NCI-H748 (cell line): ENCODE measurements around the gene NRIP1.

Experiments used
- DNase-seq: peaks from one replicate; lab custom pipeline; 2025; ENCODE audit not compliant: unreplicated experiment; lab: John Stamatoyannopoulos, UW

Gene NRIP1

DNA sequence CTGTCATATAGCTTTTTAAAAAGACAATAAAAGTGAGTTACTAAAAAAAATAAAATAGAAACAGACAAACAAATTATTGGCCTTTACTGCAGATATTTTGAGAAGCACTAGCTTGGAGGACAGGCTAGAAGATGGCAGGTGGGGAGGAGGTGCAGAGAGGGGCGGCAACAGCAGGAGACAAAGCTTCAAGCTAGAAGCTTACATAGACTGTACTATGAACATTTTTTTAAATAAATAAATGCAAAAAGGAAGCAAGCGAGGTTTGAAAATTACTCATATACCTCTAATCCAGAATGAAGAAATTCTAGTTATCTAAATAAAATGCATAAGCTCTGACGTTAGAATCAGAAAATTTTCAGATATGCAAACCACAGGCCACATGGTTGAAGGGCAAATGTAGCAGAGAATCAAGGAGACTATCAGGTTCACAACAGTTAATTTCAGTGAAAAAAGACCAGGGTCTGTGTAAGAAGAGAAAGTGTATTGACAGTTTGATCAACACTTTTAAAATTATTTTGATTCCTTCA, 54.9 kb downstream of the NRIP1 start:
- DNase-seq = no peak

DNA sequence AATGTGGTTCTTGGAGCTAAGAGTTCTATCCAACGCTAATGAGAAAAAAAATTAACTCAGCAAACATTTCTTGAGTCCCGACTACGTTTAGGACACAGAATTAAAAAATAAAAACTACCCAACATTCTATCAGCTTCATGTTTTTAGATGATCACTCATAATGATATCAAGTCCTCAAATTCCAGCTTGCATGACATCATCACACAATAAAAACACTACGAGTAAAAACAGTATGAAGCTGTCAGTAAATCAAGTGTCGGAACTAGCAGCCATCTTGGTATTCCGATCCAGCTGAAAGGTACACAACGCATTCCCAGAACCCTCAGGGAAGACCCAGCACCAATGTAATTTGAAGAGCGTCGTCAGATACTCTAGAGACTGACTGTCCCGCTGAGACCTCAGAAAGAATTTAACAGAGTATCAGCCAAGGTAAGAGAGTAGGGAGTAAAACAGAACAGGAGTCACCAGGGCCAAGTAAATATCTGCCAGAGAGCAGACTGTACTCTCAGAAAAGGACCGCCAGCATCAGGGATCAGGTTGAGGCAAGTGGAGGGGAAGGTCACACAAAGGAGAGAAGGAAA, 57.0 kb downstream of the NRIP1 start:
- no peak for DNase-seq

DNA sequence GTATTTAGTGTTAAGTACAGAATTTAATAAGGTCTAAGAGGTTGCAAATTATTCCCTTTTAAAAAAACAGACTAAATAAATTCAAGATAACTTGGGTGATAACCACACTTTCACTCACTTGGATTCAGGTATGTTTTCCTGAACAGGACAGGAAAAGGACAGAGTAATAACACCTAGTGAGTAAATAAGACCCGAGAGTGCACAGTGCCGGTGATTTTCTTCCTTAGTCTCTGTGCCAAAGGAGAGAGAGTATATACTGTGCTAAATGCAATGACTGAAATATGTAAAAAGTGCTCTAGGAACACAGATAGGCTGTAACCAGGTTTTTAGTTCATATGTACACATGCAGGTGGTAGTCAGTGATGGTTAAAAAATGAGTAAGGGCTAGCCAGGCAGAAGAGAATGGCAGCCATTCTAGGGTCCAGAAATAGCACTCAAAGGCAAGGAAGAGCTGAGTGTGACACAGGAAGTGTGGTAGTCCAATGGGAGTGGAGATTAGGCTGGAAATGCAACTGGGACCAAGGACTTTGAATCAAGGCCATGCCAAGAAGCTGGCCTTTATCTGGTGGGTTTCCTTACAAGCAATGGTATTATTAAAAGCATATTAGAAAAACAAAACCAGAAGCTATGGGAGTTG, 58.1 kb downstream of the NRIP1 start:
- peak; percentile 31 for DNase-seq

DNA sequence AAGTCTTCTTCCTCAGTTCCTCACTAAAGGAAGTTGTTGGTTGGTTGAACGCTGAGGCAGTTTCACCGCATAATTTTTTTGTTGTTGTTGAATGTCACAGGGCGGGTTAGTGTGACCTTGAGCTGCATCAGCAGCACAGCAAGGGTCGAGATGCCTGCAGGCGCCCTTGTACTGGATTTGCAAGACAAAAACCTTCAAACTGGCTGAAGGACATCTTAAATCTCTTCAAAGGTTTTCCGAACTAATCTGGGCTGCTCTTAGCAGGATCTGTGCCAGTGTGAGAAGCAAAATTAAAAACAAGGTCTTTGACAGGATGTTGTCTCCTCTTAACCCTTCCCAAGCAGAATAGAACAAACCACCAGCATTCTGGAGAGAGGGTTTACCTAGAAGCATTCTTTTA, 59.4 kb downstream of the NRIP1 start:
- DNase-seq = peak; percentile 62

DNA sequence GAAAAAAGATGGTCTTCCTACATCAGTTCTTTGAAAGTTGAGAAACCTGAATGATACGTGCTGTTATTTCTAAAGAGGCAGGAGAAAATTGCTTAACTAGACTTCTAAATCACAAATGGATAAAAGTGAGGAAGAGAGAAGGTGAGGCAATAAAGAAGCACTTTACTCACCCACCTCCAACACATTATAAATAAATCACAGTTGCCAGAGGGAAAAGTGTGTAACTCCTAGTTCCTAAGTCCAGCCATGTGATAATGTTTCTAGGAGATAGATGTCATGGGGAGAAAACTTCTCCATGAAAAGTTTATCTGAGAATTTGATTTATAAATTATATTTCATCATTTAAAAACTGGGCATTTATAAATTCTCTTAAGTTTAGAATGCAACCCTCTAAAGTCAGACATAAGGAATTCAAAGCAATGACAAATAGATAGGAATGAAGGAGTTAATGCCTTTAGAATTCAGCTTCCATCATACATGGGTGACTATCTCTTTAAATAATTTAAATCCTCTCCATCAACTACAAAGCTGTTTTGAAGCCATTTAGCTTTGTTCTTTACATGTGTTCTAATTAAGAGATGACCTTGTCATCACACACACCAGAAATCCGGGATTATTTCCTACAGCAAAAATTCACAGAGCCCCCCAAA, 60.0 kb downstream of the NRIP1 start:
- DNase-seq = no peak

DNA sequence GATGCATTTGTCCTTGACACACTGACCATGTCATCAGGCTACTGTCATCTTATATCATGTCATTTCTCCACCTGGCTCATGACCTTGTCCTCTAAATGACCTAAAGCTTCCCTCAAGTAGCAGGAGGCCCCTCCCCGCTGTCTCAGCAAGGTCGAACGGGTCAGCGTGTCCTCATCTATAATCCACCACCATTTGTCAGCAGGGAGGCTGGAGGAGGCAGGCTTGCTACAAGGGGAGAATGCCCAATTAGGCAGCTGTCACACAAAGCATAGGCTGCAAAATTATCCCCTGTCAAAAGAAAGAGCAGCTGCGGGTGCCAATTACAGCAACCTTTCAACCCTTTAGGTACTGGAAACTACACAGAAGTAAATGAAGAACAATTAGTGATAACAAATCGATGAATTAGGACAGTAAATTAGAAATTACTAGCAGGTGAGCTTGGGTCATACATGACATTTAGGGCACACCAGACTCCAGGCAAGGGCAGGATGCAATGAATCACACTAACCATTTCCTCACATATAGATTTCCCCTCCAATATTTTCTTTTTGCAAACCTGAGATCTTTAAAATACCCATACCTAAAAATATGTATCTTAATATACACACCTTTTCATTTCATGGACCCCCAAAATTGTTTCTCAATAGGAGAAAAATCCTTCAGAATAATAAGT, 61.2 kb downstream of the NRIP1 start:
- peak; percentile 99 for DNase-seq

DNA sequence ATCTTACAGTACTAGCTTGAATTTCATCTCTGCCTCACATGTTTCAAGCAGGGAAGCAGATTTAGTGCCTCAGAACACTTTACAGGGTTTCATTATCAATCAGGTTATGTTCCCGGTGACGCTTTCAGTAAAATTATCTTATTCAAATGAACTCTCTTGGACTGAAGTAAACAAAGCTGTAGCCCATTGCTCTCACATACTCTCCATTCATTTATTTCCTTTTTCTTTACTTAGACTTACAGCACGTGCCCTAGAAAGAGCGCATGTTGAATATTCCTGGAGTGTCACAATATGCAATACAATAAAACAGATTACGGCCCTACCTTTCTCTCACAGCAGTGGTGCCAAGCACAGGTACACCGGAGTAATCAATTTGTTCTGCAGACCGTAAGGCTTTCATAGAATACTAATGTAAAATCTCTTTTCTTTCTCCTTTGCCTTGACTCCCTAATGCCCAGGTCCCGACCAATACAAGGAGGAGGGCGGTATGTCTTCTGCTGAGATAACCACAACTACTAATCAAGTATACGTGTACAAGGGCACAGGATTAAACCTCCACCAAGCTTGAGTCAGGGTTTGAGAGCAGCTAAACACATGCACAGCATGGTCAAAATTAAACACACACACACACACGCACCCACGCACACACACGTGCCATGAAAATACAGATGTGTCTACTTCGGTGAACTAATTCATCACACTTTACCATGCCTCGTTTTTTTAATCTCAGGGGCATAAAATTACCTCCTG, 62.8 kb downstream of the NRIP1 start:
- peak; percentile 73 for DNase-seq

DNA sequence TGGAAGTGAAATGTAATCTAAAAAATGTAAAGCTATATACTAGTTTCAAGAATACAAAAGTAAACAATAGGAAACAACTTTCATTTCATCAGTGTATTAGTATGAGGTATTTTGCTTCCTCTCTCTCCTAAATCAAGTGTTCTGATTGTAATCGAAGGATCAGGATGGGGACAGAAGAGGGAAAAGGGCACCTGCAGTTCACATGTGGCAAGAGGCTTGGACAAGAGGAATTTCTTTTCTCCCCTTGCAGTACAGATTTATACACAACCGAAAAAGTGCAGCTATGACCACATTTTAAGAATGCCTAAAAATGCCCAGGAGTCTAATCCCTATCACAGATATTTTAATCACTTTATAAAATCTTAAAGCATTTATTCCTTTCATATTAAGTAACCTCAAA, 63.7 kb downstream of the NRIP1 start:
- peak; percentile 30 for DNase-seq

DNA sequence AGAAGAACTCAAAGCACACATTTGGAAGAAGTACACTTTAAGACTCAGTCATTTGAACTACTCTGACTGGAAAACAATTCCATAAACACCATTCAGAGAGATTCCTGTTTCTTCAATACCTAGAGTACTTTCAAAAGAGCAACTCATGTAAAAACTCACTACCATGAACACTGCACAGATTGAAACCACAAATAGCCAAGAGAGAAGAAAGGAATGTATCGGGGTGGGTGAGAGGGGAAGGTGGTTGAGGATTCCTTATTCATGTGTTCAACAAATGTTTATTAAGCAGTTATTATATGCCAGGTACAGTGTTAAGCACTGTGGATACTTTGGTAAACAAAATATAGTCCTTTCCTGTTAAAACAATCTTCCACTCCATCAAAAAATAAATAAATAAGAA, 64.7 kb downstream of the NRIP1 start:
- DNase-seq = no peak

DNA sequence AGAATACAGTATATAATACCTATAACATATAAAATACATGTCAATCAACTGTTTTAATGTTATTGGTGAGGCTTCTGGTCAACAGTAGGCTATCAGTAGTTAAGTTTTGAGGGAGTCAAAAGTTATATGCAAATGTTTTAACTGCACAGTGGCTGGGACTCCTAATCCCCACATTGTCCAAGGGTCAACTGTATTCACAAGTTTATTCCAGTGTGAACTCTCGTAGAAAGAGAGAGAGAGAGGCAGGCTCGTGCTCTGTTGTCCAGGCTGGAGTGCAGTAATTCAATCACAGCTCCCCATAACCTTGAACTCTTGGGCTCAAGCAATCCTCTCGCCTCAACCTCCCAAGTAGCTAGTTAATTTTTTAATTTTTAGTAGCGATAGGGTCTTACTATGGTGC, 66.0 kb downstream of the NRIP1 start:
- DNase-seq = no peak

DNA sequence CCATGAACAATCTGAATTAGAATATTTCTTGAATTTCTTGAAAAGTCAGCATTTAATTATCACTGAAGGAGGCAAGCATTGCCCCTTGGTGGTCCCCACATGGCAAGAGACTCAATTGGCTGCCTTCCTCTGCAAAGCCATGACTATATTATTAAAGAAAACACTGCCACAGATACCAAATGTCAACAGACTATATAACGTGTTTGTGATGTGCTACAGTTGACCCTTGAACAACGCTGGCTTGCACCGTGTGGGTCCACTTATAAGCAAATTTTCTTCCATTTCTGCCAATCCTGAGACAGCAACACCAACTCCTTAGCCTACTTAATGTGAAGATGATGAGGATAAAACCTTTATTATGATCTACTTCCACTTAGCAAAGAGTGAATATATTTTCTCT, 66.5 kb downstream of the NRIP1 start:
- no peak for DNase-seq

DNA sequence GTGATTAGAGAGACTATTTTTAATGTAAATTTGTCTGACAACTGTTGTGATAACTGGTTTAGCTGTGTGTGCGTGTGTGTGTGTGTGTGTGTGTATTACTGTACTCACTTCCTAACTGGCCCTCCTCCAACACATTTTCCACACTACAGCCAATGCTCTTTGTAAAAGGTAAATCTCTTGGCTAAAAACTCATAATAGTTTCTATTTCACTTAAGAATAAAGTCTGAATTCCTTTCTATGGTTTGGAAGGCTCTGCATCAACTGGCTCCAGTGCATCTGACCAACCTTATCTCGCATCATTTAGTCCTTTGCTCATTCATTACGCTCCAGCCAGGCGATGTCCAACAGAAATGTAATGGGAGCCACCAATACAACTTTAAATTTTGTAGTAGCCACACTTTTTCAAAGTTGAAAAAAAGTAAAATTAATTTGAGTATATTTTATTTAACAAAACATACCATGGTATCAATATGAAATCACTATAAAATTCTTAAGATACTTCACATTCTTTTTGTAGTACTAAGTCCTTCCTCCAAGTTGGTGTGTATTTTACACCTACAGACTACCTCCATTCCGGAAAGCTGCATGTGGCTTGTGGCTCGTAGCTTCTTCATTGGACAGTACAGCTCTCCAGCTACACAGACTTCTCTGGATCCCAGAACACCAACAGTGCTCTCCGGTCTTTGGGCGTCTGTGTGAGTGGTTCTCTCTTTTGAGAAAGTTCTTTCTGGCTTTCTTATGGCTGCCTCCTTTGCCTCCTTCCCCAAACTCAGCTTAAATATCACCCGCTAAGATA, 68.9 kb downstream of the NRIP1 start:
- DNase-seq = no peak

DNA sequence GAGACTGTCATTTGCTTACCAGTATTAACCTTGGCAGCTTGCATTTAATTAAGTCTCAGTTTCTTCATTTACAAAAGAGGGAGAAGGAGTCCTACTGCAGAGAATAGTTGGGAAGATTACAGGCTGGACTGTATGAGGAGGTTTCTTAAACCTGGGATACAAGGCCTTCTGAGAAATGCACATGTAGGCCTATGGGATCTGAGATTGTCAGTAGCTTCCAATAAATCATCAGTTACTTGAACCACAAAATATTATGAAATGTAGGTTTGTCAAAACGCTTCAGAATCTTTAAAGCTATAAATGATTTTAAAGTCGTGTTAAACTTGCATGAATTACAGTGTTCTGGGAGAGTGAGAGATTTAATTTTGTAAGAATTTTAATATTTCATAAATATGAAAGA, 69.6 kb downstream of the NRIP1 start:
- DNase-seq = no peak

DNA sequence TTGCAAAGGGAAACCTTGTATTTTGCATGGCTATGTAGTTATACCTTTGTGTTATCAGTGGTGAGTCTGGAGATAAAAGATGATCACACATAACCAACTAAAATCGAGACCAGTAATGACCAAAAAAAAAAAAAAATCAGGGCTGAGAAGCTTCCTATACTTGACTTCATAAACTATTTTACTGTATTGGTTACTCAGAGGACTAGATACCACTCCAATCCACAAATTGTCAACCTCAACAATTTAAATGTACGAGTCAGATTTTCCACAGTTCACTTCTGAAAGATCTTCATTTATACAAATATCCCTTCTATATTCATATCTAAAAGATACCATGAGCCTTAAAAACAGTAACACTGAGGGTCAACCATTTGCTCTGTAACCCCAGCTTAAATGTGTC, 71.7 kb downstream of the NRIP1 start:
- DNase-seq = no peak

DNA sequence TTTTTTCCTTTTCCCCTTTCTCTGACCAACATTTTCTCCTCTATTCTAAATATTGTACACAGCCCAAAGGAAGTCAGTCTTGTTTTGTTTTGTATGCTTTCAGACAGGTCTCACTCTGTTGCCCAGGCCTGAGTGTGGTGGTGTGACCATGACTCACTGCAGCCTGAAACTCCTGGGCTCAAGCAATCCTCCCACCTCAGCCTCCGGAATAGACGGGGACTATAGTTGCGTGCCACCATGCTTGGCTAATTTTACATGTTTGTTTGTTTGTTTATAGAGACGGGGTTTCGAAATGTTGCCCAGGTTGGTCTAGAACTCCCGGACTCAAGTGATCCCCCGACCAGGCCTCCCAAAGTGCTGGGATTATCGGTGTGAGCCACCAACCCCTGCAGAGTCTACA, 72.8 kb downstream of the NRIP1 start:
- no peak for DNase-seq

DNA sequence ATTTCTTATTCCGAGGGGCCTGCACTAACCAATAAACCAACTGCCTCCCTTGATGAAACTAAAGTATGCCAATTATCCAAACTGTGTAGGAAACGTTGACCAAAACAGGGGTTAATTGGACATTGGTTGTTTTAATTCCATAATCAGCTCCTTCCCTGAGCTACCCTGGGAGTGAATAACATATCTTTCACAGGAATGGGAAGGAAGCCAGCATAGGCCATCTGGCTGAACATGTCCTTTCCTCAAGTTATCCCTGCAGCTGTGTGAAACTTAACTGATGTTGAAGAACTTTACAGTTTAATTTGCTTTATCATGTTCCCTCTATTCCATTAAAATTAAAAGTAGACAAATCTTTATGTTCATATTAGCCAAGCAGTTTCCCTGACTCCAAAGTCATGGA, 75.4 kb downstream of the NRIP1 start:
- DNase-seq = no peak

DNA sequence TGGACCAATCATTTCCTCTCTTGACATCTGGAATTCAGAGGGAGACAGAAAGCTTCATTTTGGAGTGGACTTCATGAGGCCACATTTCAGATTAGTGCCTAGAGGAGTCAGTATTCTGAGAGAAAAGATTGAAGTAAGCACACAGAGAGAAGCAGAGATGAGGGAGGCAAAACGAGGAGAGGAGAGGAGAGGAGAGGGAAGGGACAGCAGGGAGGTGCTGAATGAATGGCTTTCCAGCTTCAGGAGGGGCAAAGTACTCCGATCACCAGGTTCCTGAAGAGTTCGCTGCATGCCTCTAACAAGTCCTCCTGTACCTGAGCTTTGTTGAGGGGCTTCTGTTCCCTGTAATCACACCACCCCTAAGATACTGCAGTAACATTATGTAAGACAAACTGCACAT, 76.0 kb downstream of the NRIP1 start:
- DNase-seq = no peak

DNA sequence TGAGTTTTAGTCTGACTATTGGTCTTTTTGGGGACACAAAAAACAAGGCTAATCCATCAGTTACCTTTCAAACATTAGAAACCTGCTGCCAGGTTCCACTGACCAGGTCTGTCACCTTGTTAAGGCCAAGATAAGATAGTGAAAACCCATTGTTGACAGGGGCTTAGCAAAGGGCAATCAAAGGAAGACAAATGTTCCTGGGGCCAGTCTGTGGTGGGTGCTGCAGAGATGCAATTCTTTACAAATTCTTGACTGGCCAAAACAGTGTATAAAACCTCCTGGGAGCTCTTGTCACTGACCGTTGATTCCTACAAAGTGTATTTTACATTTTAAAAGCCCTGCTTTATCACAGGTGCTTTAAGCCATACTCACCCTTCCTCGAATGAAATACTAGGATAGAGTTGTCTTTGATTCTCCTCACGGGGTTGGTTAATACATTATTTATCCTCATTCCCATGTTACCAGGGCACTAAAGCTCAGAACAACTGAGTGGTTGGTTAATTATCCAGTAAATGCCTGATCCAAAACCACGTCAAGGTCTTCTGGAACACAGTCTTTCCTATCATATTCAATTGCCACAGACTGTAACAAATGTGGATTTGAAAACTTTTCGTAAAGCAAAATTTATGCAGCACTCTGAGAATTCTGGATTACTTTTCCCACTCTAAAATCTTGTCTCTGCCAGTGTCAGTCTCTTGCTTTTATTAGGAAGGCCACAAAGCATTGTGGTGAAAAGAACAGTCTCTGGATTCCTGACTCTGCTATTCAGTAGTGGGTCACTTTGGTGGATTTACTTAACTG, 77.2 kb downstream of the NRIP1 start:
- DNase-seq = no peak

DNA sequence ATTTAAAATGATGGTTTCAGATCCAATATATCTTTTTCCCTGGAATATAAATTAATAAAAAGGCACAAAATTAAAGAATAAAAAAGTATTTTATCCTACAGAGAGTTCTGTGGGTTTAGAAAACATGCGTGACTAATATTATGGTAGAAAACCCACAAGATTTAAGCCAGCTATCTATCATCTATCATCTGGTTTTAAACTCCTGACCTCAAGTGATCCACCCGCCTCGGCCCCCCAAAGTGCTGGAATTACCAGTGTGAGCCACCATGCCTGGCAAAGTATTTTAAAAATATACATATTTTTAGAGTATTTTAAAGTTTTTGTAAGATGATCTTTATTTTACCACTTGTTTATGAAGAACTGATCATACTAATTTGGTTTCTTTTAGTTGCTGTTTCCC, 79.5 kb downstream of the NRIP1 start:
- no peak for DNase-seq

DNA sequence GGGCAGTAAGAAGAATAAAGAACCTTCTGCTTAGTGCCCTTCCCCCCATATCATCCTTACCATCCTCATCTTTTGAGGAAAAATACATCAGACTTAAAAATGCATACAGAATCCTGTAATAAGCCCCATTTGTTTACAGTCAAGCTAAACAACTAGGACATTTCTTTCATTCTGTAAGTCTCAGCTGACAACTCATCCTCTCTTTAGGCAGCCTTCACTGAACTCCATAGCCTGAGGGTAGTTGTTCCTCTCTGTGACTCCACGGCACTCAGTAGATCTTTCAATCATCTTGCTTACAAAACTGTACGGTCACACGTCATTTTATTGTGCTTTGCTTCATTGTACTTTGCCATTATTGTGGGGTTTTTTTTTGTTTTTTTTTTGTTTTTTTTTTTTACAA, 82.5 kb downstream of the NRIP1 start:
- no peak for DNase-seq
